ENCODE measurements around the gene UBE3A. TPM values are rescaled to one million over a fixed set of nuclear protein-coding genes. Genes with fewer than 3 reads are reported as not detected.
"Not testable (repeated sequence)": the region's sequence is repeated elsewhere in the genome, so short reads cannot be mapped to it uniquely, and the experiment has no call there.

UBE3A gene
- total RNA-seq, 4 donors from 2014 or later: 73.9 to 97.6 (median 80.1) TPM

DNA sequence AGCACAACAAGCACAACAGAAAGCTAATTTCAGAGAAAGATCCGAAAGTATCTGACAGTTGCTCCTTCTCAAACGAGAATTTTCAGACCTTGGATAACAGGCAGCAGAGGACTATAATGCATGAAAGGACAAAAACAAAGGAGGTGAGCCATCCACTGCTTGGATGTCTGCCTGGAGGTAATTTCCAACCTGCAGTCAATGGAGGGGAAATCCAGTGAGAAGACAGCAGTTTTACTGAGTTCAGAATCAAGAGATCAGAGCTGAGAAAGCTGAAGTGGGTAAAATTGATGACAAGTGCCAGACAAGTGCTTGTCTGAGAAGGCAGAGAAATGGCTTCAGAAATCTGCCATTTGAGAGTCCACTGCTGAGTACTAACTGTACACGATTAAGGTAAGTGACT lies 22.1 kb downstream of the UBE3A start:
- no peaks in the 10 kb centered on the region for H3K27me3 ChIP-seq
- H3K4me3 ChIP-seq: no peak overlapping the region
- TF ChIP-seq POLR2A (IDR thresholded peaks at IDR 0.05; ENCODE audit: low read depth) (no peak), POLR2AphosphoS5 (IDR thresholded peaks at IDR 0.05) (no peak), EP300 (IDR thresholded peaks at IDR 0.05) (no peak)
- TF ChIP-seq, protein P1, sequence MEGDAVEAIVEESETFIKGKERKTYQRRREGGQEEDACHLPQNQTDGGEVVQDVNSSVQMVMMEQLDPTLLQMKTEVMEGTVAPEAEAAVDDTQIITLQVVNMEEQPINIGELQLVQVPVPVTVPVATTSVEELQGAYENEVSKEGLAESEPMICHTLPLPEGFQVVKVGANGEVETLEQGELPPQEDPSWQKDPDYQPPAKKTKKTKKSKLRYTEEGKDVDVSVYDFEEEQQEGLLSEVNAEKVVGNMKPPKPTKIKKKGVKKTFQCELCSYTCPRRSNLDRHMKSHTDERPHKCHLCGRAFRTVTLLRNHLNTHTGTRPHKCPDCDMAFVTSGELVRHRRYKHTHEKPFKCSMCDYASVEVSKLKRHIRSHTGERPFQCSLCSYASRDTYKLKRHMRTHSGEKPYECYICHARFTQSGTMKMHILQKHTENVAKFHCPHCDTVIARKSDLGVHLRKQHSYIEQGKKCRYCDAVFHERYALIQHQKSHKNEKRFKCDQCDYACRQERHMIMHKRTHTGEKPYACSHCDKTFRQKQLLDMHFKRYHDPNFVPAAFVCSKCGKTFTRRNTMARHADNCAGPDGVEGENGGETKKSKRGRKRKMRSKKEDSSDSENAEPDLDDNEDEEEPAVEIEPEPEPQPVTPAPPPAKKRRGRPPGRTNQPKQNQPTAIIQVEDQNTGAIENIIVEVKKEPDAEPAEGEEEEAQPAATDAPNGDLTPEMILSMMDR (IDR thresholded peaks at IDR 0.05): no peak
- H3K9me3 ChIP-seq: no peaks in the 10 kb centered on the region
- intact Hi-C loops (cut with DNase I): no loop called here
- no peaks in the 10 kb centered on the region for H3K36me3 ChIP-seq
- no peak overlapping the region for H3K27ac ChIP-seq (replicated peaks in 1 of 4)
- DNase-seq (ENCODE audit: extremely low spot score): no peak
- WGBS: 75% methylated on average over 3 of the region's 3 CpGs
- peaks cover 18 to 39% (median 29%) of the 10 kb centered on the region in 4 donors for H3K4me1 ChIP-seq

DNA sequence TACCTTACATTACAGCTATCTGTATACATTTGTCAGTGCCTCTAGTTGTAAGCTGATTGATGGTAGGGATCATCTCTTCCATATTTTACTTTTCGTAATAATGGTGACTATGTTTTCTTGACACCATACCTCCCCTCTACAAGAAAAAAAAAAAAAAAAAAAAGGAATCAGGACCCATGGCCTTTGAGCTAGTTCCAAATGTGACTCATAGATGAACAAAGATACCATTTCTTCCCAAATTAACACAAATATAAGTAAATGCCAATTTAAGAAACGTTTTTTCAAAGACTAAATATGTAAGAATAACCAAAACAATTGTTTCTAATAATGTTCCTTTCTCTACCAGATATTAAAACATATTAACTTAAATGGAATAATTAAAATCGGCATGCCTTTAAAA lies 23.1 kb downstream of the UBE3A start:
- H3K4me3 ChIP-seq: no peak overlapping the region
- TF ChIP-seq, protein P1 (IDR thresholded peaks at IDR 0.05): no peak
- TF ChIP-seq POLR2A (IDR thresholded peaks at IDR 0.05; ENCODE audit: low read depth) (no peak), EP300 (IDR thresholded peaks at IDR 0.05) (no peak), POLR2AphosphoS5 (IDR thresholded peaks at IDR 0.05) (no peak)
- H3K4me1 ChIP-seq: peaks cover 24 to 45% (median 36%) of the 10 kb centered on the region in 4 donors
- intact Hi-C loops (cut with DNase I): no loop called here
- H3K36me3 ChIP-seq: no peaks in the 10 kb centered on the region
- H3K9me3 ChIP-seq: no peaks in the 10 kb centered on the region
- H3K27ac ChIP-seq (replicated peaks in 1 of 4): no peak overlapping the region
- H3K27me3 ChIP-seq: no peaks in the 10 kb centered on the region
- no peak for DNase-seq (ENCODE audit: extremely low spot score)
- 77% methylated on average over 3 of the region's 3 CpGs for WGBS

DNA sequence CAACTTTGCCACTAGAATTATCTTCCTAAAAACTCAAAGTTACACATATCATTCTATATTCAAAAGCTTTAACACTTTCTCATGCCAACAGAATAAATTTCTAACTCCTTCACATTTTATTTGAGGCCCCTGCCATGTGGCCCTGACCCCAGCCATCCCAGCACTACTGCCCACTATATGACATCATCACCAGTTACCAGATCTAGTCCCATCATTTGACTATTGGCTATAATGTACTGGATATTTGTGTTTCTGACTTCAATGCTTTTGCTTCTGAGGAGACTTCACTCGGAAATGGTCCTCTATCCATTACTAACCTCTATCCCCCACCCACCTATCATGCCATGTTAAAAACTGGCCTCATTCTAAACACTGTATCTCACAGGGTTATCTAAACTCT lies 23.6 kb downstream of the UBE3A start:
- Histone ChIP-seq H3K27me3 (no peaks in the 10 kb centered on the region), H3K4me3 (no peak overlapping the region), H3K36me3 (no peaks in the 10 kb centered on the region), H3K9me3 (no peaks in the 10 kb centered on the region), H3K4me1 (peaks cover 29 to 50% (median 37%) of the 10 kb centered on the region in 4 donors), H3K27ac (replicated peaks in 1 of 4) (no peak overlapping the region)
- intact Hi-C loops (cut with DNase I): no loop called here
- no peak for DNase-seq (ENCODE audit: extremely low spot score)
- 95% methylated on average over 1 of the region's 1 CpG for WGBS
- TF ChIP-seq, protein P1 (IDR thresholded peaks at IDR 0.05): no peak
- TF ChIP-seq POLR2A (IDR thresholded peaks at IDR 0.05; ENCODE audit: low read depth): no peak
- no peak for TF ChIP-seq POLR2AphosphoS5 (IDR thresholded peaks at IDR 0.05)
- no peak for TF ChIP-seq EP300 (IDR thresholded peaks at IDR 0.05)

DNA sequence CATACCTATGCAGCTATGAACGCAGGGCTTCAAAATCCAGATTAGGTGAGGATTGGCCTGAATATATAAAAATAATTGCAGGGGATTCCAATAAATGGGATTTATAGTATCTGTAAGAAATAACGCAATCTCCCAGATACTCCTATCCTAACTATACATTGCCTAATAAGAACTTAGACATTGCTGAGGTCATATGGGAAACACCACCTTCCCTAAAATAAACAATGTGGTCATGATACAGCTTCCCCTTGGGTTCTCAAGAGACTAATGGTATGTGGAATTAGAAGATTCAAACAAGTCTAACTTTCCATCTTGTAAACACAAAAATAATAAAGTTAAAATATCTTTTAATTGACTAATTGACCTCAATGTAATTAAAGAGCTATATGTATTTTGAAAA lies 28.2 kb downstream of the UBE3A start:
- intact Hi-C loops (cut with DNase I): no loop called here
- no peak overlapping the region for H3K4me3 ChIP-seq
- WGBS: 97% methylated on average over 2 of the region's 2 CpGs
- TF ChIP-seq, protein P1 (IDR thresholded peaks at IDR 0.05): no peak
- no peak for TF ChIP-seq POLR2A (IDR thresholded peaks at IDR 0.05; ENCODE audit: low read depth)
- no peak for TF ChIP-seq POLR2AphosphoS5 (IDR thresholded peaks at IDR 0.05)
- no peak for TF ChIP-seq EP300 (IDR thresholded peaks at IDR 0.05)
- no peaks in the 10 kb centered on the region for H3K36me3 ChIP-seq
- H3K27me3 ChIP-seq: no peaks in the 10 kb centered on the region
- H3K9me3 ChIP-seq: no peaks in the 10 kb centered on the region
- DNase-seq (ENCODE audit: extremely low spot score): no peak
- no peak overlapping the region for H3K27ac ChIP-seq (replicated peaks in 1 of 4)
- peaks cover 31 to 78% (median 60%) of the 10 kb centered on the region in 4 donors for H3K4me1 ChIP-seq

DNA sequence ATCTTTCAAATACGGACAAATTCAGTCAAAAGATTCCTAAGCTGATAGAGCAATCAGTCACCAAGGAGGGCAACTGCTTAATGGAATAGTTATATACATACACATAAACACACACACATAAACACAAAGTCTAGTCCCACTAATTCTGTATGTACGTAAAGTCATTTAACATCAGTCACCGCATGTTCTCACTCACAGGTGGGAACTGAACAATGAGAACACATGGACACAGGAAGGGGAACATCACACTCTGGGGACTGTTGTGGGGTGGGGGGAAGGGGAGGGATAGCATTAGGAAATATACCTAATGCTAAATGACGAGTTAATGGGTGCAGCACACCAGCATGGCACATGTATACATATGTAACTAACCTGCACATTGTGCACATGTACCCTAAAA lies 29.1 kb downstream of the UBE3A start:
- 86% methylated on average over 4 of the region's 4 CpGs for WGBS
- H3K36me3 ChIP-seq: not testable (repeated sequence)
- peaks cover 27 to 69% (median 57%) of the 10 kb centered on the region in 4 donors for H3K4me1 ChIP-seq

More for the DNA sequence above, 29.1 kb downstream of the UBE3A start:
- H3K4me3 ChIP-seq; DNase-seq (ENCODE audit: extremely low spot score); intact Hi-C loops (cut with DNase I); H3K9me3 ChIP-seq; H3K27ac ChIP-seq (replicated peaks in 1 of 4); H3K27me3 ChIP-seq: not testable (repeated sequence)

Data from esophagus muscularis mucosa (tissue), 4 donors.